ENCODE data around the gene SLC5A10. TPM values are rescaled to one million over a fixed set of nuclear protein-coding genes. Genes with fewer than 3 reads are reported as not detected.

SLC5A10 gene
- total and polyA plus RNA-seq, 2 experiments from 2014 or later, result 0.10 TPM; not detected in 1

- no peak overlapping the region for H2AFZ ChIP-seq
- H3K9me2 ChIP-seq (ENCODE audit: insufficient read depth), result no peaks in the 10 kb centered on the region
- Mint-ChIP-seq H3K4me3 (no peak overlapping the region), H3K4me1 (no peaks in the 10 kb centered on the region), H3K27ac (no peak overlapping the region), H3K36me3 (ENCODE audit: low read depth) (peaks cover 58% of the 10 kb centered on the region), H3K27me3 (ENCODE audit: insufficient read depth, low read depth, poor library complexity) (peaks cover 3% of the 10 kb centered on the region), H3K9me3 (no peaks in the 10 kb centered on the region)
- DNase-seq (ENCODE audit: low spot score) (no peak), ATAC-seq (no peak)
- no peak for TF ChIP-seq NANOG (IDR thresholded peaks at IDR 0.05; ENCODE audit: borderline replicate concordance)
- no peak for TF ChIP-seq STAT1 (IDR thresholded peaks at IDR 0.05; ENCODE audit: unreplicated experiment)
- no peak for TF ChIP-seq CREB1 (CRISPR knock-in tag; IDR thresholded peaks at IDR 0.05; ENCODE audit: low read depth)
- TF ChIP-seq ZNF114 (CRISPR knock-in tag; IDR thresholded peaks at IDR 0.05), result no peak
- TF ChIP-seq JUNB (IDR thresholded peaks at IDR 0.05; ENCODE audit: unreplicated experiment), result no peak
- TF ChIP-seq, protein P1, sequence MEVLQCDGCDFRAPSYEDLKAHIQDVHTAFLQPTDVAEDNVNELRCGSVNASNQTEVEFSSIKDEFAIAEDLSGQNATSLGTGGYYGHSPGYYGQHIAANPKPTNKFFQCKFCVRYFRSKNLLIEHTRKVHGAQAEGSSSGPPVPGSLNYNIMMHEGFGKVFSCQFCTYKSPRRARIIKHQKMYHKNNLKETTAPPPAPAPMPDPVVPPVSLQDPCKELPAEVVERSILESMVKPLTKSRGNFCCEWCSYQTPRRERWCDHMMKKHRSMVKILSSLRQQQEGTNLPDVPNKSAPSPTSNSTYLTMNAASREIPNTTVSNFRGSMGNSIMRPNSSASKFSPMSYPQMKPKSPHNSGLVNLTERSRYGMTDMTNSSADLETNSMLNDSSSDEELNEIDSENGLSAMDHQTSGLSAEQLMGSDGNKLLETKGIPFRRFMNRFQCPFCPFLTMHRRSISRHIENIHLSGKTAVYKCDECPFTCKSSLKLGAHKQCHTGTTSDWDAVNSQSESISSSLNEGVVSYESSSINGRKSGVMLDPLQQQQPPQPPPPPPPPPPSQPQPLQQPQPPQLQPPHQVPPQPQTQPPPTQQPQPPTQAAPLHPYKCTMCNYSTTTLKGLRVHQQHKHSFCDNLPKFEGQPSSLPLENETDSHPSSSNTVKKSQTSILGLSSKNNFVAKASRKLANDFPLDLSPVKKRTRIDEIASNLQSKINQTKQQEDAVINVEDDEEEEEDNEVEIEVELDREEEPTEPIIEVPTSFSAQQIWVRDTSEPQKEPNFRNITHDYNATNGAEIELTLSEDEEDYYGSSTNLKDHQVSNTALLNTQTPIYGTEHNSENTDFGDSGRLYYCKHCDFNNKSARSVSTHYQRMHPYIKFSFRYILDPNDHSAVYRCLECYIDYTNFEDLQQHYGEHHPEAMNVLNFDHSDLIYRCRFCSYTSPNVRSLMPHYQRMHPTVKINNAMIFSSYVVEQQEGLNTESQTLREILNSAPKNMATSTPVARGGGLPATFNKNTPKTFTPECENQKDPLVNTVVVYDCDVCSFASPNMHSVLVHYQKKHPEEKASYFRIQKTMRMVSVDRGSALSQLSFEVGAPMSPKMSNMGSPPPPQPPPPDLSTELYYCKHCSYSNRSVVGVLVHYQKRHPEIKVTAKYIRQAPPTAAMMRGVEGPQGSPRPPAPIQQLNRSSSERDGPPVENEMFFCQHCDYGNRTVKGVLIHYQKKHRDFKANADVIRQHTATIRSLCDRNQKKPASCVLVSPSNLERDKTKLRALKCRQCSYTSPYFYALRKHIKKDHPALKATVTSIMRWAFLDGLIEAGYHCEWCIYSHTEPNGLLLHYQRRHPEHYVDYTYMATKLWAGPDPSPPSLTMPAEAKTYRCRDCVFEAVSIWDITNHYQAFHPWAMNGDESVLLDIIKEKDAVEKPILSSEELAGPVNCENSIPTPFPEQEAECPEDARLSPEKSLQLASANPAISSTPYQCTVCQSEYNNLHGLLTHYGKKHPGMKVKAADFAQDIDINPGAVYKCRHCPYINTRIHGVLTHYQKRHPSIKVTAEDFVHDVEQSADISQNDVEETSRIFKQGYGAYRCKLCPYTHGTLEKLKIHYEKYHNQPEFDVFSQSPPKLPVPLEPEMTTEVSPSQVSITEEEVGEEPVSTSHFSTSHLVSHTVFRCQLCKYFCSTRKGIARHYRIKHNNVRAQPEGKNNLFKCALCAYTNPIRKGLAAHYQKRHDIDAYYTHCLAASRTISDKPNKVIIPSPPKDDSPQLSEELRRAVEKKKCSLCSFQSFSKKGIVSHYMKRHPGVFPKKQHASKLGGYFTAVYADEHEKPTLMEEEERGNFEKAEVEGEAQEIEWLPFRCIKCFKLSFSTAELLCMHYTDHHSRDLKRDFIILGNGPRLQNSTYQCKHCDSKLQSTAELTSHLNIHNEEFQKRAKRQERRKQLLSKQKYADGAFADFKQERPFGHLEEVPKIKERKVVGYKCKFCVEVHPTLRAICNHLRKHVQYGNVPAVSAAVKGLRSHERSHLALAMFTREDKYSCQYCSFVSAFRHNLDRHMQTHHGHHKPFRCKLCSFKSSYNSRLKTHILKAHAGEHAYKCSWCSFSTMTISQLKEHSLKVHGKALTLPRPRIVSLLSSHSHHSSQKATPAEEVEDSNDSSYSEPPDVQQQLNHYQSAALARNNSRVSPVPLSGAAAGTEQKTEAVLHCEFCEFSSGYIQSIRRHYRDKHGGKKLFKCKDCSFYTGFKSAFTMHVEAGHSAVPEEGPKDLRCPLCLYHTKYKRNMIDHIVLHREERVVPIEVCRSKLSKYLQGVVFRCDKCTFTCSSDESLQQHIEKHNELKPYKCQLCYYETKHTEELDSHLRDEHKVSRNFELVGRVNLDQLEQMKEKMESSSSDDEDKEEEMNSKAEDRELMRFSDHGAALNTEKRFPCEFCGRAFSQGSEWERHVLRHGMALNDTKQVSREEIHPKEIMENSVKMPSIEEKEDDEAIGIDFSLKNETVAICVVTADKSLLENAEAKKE (CRISPR knock-in tag; IDR thresholded peaks at IDR 0.05), result no peak
- no peak for TF ChIP-seq EZH2 (IDR thresholded peaks at IDR 0.05; ENCODE audit: low read depth, unreplicated experiment)
- TF ChIP-seq, protein P2, sequence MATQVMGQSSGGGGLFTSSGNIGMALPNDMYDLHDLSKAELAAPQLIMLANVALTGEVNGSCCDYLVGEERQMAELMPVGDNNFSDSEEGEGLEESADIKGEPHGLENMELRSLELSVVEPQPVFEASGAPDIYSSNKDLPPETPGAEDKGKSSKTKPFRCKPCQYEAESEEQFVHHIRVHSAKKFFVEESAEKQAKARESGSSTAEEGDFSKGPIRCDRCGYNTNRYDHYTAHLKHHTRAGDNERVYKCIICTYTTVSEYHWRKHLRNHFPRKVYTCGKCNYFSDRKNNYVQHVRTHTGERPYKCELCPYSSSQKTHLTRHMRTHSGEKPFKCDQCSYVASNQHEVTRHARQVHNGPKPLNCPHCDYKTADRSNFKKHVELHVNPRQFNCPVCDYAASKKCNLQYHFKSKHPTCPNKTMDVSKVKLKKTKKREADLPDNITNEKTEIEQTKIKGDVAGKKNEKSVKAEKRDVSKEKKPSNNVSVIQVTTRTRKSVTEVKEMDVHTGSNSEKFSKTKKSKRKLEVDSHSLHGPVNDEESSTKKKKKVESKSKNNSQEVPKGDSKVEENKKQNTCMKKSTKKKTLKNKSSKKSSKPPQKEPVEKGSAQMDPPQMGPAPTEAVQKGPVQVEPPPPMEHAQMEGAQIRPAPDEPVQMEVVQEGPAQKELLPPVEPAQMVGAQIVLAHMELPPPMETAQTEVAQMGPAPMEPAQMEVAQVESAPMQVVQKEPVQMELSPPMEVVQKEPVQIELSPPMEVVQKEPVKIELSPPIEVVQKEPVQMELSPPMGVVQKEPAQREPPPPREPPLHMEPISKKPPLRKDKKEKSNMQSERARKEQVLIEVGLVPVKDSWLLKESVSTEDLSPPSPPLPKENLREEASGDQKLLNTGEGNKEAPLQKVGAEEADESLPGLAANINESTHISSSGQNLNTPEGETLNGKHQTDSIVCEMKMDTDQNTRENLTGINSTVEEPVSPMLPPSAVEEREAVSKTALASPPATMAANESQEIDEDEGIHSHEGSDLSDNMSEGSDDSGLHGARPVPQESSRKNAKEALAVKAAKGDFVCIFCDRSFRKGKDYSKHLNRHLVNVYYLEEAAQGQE (IDR thresholded peaks at IDR 0.05; ENCODE audit: unreplicated experiment), result no peak
- no peak for TF ChIP-seq POLR2AphosphoS5 (IDR thresholded peaks at IDR 0.05; ENCODE audit: low read depth)
- no peak for TF ChIP-seq ZNF331 (CRISPR knock-in tag; IDR thresholded peaks at IDR 0.05; ENCODE audit: low read depth)
- TF ChIP-seq, protein P3, sequence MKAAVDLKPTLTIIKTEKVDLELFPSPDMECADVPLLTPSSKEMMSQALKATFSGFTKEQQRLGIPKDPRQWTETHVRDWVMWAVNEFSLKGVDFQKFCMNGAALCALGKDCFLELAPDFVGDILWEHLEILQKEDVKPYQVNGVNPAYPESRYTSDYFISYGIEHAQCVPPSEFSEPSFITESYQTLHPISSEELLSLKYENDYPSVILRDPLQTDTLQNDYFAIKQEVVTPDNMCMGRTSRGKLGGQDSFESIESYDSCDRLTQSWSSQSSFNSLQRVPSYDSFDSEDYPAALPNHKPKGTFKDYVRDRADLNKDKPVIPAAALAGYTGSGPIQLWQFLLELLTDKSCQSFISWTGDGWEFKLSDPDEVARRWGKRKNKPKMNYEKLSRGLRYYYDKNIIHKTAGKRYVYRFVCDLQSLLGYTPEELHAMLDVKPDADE (IDR thresholded peaks at IDR 0.05), result no peak
- TF ChIP-seq CTCF (conservative IDR thresholded peaks at IDR 0.05; ENCODE audit: low read depth in 2 of 2), result no peak
- TF ChIP-seq EZH2phosphoT487 (IDR thresholded peaks at IDR 0.05; ENCODE audit: unreplicated experiment), result no peak
- H3K79me2 ChIP-seq (replicated peaks; ENCODE audit: insufficient read depth), result no peaks in the 10 kb centered on the region
- no peak overlapping the region for H3K4me2 ChIP-seq
- H3F3A ChIP-seq (replicated peaks; ENCODE audit: low read depth), result no peaks in the 10 kb centered on the region
- H3K4me3 ChIP-seq, result no peak overlapping the region
- H3K27me3 ChIP-seq (ENCODE audit: insufficient read depth), result no peaks in the 10 kb centered on the region
- H3K27ac ChIP-seq (ENCODE audit: low read depth), result no peak overlapping the region
- H3K36me3 ChIP-seq (ENCODE audit: insufficient read depth), result peaks cover 20% of the 10 kb centered on the region
- no peaks in the 10 kb centered on the region for H3K4me1 ChIP-seq (ENCODE audit: insufficient read depth)
- peaks cover 7% of the 10 kb centered on the region for H4K20me1 ChIP-seq (replicated peaks; ENCODE audit: insufficient read depth)
Observed at GRCh38 chr17:18910326-18910725, 41.6 kb upstream of the SLC5A10 start.

All from GM23338 (cell line).